ENCODE measurements around the gene DIDO1.

Gene DIDO1

DNA sequence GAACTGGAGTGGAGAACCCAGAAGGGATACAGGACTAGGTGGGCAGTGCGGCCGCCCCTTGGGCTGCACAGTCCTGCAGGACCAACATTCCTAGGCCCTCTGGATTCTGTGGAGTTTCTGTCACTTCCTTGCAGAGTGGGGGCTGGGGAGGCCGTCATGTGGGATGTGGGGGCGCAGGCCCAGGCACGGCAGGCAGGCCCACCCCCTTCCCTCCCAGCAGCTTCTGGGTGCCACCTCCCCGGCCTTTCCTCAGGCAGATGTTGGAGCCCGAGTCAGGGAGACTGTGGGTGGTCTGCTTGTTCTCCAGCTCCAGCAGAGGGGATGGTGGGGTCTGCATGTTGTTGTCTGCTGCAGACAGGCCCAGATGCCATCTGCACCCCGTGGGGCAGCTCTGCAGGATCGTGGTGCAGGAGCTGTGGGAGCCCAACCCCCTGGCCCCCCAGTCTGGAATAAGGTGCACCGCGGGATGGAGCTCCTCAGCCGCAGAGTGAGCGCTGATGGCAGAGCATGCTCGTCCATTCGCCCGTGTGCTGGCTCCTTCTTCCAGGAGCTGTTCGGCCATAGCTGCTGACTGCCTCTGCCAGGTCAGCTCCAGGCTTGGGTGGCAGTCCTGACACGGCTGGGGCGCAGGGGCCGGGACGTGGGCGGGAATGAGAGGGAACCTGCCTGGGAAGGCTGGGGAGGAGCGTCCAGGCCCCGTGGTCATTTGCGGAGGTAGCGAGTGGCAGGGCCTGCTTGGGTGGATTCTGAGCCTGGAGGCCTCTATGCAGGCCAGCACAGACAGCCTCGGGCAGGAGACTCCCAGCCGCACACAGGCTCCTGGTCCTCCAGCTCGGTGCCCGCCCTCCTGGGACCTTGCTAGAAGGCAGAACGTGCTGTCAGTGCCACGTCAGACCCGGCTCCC, 44.3 kb upstream of the DIDO1 start:
- H3K4me3 ChIP-seq (ENCODE audit: control insufficient read depth, low read depth, low read length): no peak overlapping the region
- TF ChIP-seq, protein P1, sequence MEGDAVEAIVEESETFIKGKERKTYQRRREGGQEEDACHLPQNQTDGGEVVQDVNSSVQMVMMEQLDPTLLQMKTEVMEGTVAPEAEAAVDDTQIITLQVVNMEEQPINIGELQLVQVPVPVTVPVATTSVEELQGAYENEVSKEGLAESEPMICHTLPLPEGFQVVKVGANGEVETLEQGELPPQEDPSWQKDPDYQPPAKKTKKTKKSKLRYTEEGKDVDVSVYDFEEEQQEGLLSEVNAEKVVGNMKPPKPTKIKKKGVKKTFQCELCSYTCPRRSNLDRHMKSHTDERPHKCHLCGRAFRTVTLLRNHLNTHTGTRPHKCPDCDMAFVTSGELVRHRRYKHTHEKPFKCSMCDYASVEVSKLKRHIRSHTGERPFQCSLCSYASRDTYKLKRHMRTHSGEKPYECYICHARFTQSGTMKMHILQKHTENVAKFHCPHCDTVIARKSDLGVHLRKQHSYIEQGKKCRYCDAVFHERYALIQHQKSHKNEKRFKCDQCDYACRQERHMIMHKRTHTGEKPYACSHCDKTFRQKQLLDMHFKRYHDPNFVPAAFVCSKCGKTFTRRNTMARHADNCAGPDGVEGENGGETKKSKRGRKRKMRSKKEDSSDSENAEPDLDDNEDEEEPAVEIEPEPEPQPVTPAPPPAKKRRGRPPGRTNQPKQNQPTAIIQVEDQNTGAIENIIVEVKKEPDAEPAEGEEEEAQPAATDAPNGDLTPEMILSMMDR (IDR thresholded peaks at IDR 0.05; ENCODE audit: control insufficient read depth, insufficient read depth, low read depth, low read length, missing control alignments): no peak
- no peak for DNase-seq (ENCODE audit: low read depth)

DNA sequence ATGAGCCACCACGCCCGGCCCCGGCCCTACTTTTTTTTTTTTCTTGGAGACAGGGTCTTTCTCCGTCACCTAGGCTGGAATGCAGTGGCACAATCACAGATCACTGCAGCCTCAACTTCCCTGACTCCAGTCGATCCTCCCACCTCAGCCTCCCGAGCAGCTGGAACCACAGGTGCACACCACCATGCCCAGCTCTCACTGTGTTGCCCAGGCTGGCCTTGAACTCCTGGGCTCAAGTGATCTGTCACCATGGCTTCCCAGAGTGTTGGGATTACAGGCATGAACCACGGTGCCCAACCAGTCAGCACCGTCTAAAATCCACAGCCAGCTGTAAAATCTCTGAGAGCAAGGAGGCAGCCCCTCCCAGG, 43.6 kb upstream of the DIDO1 start:
- H3K4me3 ChIP-seq (ENCODE audit: control insufficient read depth, low read depth, low read length): no peak overlapping the region
- TF ChIP-seq, protein P1 (IDR thresholded peaks at IDR 0.05; ENCODE audit: control insufficient read depth, insufficient read depth, low read depth, low read length, missing control alignments): no peak
- DNase-seq (ENCODE audit: low read depth): no peak

DNA sequence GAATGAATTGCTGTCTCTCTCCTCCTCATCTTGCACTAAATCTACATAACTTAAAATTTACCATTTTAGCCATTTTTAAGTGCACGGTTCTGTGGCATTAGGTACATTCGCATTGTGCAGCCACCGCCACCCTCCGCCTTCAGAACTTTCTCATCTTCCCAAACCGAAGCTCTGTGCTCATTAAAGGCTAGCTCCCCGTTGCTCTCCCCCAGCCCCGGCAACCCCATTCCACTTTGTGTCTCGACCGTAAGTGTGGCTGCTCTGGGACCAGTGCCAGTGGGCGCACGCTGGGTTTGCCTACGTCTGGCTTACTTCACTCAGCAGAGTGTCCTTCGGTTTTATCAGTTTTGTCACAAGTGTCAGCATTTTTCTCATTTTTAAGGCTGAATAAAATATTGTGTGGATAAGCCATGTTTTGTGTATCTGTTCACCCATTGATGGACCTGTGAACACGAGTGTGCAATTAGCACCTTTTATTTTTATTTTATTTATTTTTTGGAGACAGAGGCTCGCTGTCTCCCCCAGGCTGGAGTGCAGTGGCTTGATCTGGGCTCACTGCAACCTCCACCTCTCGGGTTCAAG, 43.0 kb upstream of the DIDO1 start:
- TF ChIP-seq, protein P1 (IDR thresholded peaks at IDR 0.05; ENCODE audit: control insufficient read depth, insufficient read depth, low read depth, low read length, missing control alignments): no peak
- no peak overlapping the region for H3K4me3 ChIP-seq (ENCODE audit: control insufficient read depth, low read depth, low read length)
- DNase-seq (ENCODE audit: low read depth): no peak

DNA sequence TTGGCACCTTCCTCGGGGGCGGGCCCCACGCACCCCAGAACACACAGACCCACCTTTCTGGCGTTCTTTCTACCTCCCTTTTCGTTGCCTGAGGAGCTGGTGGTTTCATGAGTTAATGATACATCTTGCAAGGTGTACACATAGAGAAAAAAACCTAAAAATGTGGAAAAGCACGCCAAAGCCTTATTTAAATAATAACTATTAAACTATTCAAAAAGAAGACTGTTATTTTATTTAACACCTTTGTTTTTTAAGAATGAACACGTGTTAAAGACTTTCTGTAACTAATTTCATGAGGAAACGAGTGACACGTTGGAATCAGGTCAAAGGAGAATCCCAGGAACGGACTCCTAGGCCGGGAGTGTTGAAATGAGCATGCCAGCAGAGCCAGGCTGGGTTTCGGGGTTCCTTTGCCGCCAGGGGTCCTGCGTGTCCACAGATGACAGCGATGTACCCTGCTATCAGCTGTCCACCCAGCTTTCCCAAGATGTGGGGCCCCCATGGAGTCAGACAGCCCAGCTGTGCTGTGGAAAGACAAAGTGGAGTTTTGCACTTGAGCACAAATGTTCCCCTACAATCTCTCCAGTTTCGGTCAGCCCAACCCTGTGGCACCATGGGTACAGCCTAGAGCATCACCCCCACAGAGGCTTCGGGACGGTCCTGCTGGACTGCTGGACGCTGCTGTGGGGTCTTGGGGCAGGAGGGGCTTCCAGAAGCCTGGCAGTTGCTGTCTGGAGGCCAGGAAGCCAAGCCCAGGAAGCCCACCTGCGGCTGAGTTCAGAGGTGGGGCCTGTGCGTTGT, 42.3 kb upstream of the DIDO1 start:
- TF ChIP-seq, protein P1 (IDR thresholded peaks at IDR 0.05; ENCODE audit: control insufficient read depth, insufficient read depth, low read depth, low read length, missing control alignments): no peak
- no peak overlapping the region for H3K4me3 ChIP-seq (ENCODE audit: control insufficient read depth, low read depth, low read length)
- no peak for DNase-seq (ENCODE audit: low read depth)

DNA sequence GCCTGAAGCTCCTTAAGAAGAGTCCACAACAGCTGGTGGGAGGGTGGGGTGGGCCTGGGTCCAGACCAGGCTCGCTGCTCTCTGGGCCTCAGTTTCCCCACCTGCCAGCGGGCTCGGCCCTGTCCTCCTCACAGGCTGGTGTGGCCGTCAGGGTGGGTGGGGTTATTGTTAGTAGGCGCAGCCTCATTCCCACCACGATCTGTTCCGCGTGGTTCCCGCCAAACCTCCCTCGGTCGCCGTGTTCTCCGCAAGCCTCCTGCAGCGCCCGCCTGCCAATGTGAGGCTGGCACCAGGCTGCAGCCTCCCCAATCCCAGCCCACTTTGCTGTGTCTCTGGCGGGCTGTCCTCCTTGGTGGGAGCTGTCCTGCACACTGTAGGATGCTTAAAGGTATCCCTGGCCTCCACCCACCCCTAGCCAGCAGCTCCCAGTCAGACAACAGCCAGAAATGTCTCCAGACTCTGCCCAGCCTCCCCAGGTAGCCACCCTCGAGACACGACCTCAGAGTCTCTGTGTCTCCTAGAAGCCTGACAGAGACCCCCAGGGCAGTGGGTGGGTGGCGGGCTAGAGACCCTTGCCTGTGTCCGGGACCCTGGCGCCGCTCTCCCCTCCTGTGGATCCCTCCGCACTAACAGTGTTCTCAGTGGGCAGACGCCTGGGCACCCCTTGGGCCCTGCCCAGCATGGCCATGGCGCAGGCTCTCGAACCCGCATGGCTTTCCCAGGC, 41.5 kb upstream of the DIDO1 start:
- no peak overlapping the region for H3K4me3 ChIP-seq (ENCODE audit: control insufficient read depth, low read depth, low read length)
- DNase-seq (ENCODE audit: low read depth): no peak
- TF ChIP-seq, protein P1 (IDR thresholded peaks at IDR 0.05; ENCODE audit: control insufficient read depth, insufficient read depth, low read depth, low read length, missing control alignments): no peak

DNA sequence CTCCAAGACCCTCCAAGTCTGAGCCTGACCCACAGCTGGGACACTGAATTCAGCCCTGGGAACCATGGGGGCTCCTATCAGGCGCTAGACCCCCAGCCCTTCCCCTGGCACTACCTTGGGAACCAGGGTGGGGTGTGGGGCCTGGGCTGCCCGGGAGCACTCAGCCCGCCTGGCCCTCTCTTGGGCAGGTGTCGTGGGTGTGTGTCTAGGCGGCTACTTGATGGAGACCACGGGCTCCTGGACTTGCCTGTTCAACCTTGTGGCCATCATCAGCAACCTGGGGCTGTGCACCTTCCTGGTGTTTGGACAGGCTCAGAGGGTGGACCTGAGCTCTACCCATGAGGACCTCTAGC, 40.8 kb upstream of the DIDO1 start:
- H3K4me3 ChIP-seq (ENCODE audit: control insufficient read depth, low read depth, low read length): no peak overlapping the region
- no peak for DNase-seq (ENCODE audit: low read depth)
- TF ChIP-seq, protein P1 (IDR thresholded peaks at IDR 0.05; ENCODE audit: control insufficient read depth, insufficient read depth, low read depth, low read length, missing control alignments): no peak

Measured in AG09309 (cell line).